Nephron (organoid): ENCODE measurements around the gene NCOA1.

Source experiments
- H3K27ac Mint-ChIP-seq, 3 experiments: 2 replicates each; pipeline ENCODE4 v1.8.0; 2020; ENCODE audit warnings: mixed read lengths in 3 of 3, mild to moderate bottlenecking in 2 of 3, moderate library complexity in 1 of 3
- H3K27me3 Mint-ChIP-seq: 2 replicates; pipeline ENCODE4 v1.8.0; 2021; ENCODE audit warnings: low read depth, mild to moderate bottlenecking, moderate library complexity, mixed read lengths
- H3K36me3 Mint-ChIP-seq: 2 replicates; pipeline ENCODE4 v1.8.0; 2020; ENCODE audit warnings: low read depth, mixed read lengths
- H3K4me1 Mint-ChIP-seq: 2 replicates; pipeline ENCODE4 v1.8.0; 2020; ENCODE audit warnings: mixed read lengths
- H3K4me3 Mint-ChIP-seq, 3 experiments: 2 replicates each; pipeline ENCODE4 v1.8.0; 2020; ENCODE audit warnings: mild to moderate bottlenecking in 3 of 3, mixed read lengths in 3 of 3, moderate library complexity in 2 of 3
- H3K9me3 Mint-ChIP-seq: 2 replicates; pipeline ENCODE4 v1.8.0; 2020; ENCODE audit warnings: mixed read lengths
- TF ChIP-seq, protein P1 (sequence below), 3 experiments: fragments of 200-600 bp; sonication (generic); IDR thresholded peaks; one replicate each; pipeline ENCODE4 v1.5.0; 2021; ENCODE audit warnings: antibody characterized with exemption in 3 of 3; ENCODE audit not compliant: unreplicated experiment in 3 of 3

Gene NCOA1

DNA sequence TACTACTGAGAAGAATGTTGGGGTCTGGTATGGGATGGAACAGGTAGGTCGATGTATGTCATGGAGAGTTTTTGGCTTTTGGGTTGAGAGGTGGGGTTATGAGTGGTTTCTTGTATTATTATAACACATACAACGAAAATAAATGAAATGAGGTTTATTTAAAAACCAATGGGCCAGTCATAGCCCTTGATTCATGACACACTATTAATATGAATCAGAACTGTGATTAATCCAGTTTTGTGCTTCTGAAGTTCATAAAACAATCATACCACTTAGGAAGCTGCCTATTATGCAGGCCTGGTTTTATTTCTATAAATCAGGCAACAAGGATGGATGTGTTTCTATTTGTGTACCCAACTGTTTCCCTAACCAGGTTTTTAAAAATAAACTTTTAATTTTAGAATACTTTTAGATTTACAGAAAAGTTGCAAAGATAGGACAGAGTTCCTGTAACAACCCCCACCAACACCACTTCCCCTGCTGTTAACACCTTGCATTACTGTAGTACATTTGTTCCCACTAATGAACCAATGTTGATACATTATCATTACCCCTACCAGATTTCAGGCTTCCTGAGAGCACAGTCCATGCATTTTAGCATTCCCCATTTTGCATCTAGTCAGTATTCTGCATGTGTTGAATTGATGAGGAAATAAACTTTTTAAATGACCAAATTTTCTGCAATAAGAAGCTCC, 37.5 kb upstream of the NCOA1 start:
- peaks cover 8% of the 10 kb centered on the region for H3K27me3 Mint-ChIP-seq
- H3K9me3 Mint-ChIP-seq = peaks cover 20% of the 10 kb centered on the region
- peak overlapping the region in 1 of 3 experiments; percentile 16 for H3K4me3 Mint-ChIP-seq
- peak overlapping the region in 1 of 3 experiments; percentile 3 for H3K27ac Mint-ChIP-seq
- H3K4me1 Mint-ChIP-seq = peaks cover 32% of the 10 kb centered on the region
- H3K36me3 Mint-ChIP-seq = no peaks in the 10 kb centered on the region
- TF ChIP-seq, protein P1, sequence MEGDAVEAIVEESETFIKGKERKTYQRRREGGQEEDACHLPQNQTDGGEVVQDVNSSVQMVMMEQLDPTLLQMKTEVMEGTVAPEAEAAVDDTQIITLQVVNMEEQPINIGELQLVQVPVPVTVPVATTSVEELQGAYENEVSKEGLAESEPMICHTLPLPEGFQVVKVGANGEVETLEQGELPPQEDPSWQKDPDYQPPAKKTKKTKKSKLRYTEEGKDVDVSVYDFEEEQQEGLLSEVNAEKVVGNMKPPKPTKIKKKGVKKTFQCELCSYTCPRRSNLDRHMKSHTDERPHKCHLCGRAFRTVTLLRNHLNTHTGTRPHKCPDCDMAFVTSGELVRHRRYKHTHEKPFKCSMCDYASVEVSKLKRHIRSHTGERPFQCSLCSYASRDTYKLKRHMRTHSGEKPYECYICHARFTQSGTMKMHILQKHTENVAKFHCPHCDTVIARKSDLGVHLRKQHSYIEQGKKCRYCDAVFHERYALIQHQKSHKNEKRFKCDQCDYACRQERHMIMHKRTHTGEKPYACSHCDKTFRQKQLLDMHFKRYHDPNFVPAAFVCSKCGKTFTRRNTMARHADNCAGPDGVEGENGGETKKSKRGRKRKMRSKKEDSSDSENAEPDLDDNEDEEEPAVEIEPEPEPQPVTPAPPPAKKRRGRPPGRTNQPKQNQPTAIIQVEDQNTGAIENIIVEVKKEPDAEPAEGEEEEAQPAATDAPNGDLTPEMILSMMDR (IDR thresholded peaks at IDR 0.05; ENCODE audit: unreplicated experiment in 3 of 3) = no peak

DNA sequence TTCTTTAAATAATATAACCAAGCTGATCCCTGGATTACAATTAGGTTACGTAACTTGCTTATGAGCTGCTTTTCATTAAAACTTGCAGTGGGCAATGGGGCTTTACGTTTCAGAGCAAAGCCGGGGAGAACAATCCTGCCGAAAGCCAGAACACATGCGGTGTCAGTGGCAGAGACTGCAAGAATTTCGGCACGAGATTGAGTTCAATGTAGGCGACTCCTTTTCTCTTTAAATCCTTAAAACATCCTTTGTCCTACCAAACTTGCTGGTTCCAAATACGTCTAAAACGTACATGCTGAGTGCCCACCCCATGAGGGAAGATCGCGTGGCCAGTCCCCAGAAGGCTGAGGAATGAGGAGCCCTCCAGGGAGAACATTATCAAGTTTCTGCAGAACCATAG, 36.8 kb upstream of the NCOA1 start:
- H3K4me1 Mint-ChIP-seq = peaks cover 32% of the 10 kb centered on the region
- H3K36me3 Mint-ChIP-seq = no peaks in the 10 kb centered on the region
- H3K27ac Mint-ChIP-seq = peak overlapping the region; percentile 75 to 94 (median 79)
- H3K9me3 Mint-ChIP-seq = peaks cover 18% of the 10 kb centered on the region
- H3K27me3 Mint-ChIP-seq = peaks cover 8% of the 10 kb centered on the region
- H3K4me3 Mint-ChIP-seq = peak overlapping the region; percentile 15 to 52 (median 51)
- TF ChIP-seq, protein P1 (IDR thresholded peaks at IDR 0.05; ENCODE audit: unreplicated experiment in 3 of 3) = no peak

DNA sequence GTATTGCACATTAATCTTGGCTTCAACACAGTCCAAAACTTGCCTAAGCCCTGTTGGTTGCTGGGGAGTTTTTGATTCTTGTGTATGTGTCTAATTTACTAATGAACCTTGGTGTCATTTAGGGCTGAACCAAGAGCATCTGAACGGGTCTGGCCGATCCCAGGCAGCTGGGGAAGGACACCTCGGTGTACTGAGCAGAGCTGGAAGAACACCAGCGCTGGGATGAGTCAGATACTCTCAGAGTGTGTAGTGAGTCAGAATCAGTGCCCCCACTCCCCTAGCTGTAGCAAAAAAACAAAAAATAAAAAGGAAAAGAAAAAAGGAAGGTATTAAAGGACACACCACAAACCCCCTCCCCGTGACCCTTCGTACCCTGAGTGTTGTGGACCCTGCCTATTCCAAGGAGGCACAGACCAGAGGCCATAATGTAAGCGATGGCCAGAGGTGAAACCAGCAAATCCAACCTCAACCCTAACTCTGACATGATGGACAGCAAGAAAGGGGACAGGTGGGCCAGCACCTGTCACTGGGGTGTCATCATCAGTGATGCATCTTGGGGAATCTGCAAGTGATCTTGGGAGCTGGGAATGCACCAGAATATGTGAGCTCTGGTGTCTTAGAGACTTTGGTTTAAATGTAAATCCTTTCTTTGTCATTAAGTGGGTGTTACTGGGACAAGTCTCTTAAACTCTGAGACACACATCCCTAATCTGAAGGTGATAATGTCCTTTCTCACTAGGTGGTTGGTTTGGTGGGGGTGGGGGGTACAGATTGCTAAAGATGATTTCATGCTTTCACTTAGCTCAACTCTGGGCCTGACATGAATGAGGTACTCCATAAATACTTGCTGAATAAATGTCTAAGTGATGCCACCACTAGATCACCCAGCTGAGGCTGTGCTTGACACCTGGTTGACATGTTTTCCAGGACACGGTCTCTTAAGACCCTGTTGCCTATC, 34.2 kb upstream of the NCOA1 start:
- H3K27me3 Mint-ChIP-seq = peaks cover 10% of the 10 kb centered on the region
- no peak overlapping the region for H3K4me3 Mint-ChIP-seq
- no peaks in the 10 kb centered on the region for H3K36me3 Mint-ChIP-seq
- peaks cover 1% of the 10 kb centered on the region for H3K9me3 Mint-ChIP-seq
- H3K27ac Mint-ChIP-seq = peak overlapping the region in 1 of 3 experiments; percentile 66
- H3K4me1 Mint-ChIP-seq = peaks cover 37% of the 10 kb centered on the region
- TF ChIP-seq, protein P1 (IDR thresholded peaks at IDR 0.05; ENCODE audit: unreplicated experiment in 3 of 3) = no peak

DNA sequence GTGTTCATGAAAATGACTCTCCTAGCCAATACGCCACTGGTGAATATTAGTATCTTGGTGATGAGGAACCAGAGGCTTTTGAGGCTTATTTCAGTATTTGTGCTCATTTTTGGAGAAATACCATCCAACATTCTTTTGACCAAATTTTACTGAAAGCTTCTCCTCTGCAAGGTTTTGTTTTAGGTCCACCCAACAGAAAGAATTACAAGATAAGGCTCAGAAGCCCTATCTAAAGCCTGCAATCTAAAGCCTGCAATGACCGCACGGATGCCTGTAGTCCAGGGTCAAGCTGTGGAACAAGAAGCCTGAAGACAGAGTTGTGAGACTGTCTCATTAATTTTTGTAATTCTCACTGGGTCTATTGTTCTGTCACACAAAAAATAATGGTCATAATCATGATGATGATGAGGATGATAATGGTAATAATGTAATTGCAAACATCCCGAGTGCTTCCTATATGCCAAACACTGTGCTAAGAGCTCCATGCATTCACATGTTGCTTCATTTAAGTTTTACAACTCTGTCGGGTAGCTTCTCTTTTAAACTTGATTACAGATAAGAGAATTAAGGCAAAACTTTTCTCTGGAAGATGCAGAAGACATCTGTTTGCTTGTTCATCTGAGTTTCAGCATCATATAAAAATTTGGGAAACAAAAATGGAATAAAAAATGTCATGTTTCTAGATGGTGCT, 33.2 kb upstream of the NCOA1 start:
- Mint-ChIP-seq H3K9me3 (no peaks in the 10 kb centered on the region), H3K27ac (no peak overlapping the region), H3K27me3 (peaks cover 11% of the 10 kb centered on the region), H3K4me3 (no peak overlapping the region), H3K4me1 (peaks cover 33% of the 10 kb centered on the region), H3K36me3 (no peaks in the 10 kb centered on the region)
- TF ChIP-seq, protein P1 (IDR thresholded peaks at IDR 0.05; ENCODE audit: unreplicated experiment in 3 of 3) = no peak

DNA sequence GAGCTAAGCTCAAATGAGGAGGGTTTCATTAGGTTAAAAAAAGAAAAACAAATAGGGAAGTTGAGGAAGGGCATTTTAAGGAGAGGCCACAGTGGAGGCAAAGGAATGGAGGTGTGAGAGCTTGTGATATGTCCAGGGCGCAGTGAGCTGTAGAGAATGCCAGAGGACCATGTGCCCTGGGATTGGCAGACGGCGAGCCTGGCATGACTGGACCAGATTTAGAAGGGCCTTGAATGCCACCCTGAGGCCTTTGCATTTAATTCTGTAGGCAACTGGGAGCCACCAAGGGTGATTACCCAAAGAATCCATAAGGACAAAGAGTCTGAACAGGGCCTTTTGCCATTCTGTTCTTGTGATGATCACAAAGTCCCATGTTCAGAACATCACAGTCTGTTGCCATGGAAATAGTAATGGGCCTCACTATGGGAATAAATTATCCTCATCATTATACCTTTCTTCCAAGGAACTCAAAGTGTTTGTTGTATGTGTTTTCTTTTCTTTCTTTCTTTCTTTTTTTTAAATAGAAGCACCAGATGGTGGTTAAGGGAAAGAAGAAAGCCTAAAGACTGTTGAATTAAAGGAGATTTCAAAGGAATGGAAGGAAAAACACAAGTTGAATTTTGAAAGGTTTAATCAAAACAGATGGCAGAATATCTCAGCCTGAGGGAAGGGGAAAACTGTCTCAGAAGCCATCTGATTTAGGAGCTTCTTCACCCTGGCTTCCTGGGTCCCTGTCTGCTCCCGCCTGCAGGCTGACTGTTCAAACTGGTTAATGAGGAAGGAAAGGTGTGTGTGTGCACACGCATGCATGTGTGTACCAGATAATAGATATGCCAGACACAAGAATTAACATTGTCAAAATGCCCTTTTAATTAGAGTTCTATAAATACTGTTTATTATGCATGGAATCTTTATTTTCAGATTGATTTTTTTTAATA, 31.6 kb upstream of the NCOA1 start:
- H3K9me3 Mint-ChIP-seq = no peaks in the 10 kb centered on the region
- H3K36me3 Mint-ChIP-seq = no peaks in the 10 kb centered on the region
- H3K4me1 Mint-ChIP-seq = peaks cover 18% of the 10 kb centered on the region
- no peak overlapping the region for H3K4me3 Mint-ChIP-seq
- TF ChIP-seq, protein P1 (IDR thresholded peaks at IDR 0.05; ENCODE audit: unreplicated experiment in 3 of 3) = no peak
- H3K27ac Mint-ChIP-seq = no peak overlapping the region
- peaks cover 11% of the 10 kb centered on the region for H3K27me3 Mint-ChIP-seq
